GM12892 (cell line): ENCODE results near the gene SULF2.
A peak's percentile ranks its signal among the peaks of the same experiment; 100 is the strongest.

Source experiments
- DNase-seq: peaks from one replicate; pipeline ENCODE4 v3.0.0; 2011; ENCODE audit not compliant: insufficient read length
- FAIRE-seq: peaks from 2 replicates; lab custom pipeline; 2011; peaks lifted over from hg19 to GRCh38; lab: Jason Lieb, UNC
- POLR2A ChIP-seq: IDR thresholded peaks from 2 replicates; pipeline ENCODE4 v1.6.1; 2011; ENCODE audit warnings: low read depth, low read length, control low read depth
- POLR2AphosphoS5 ChIP-seq: IDR thresholded peaks from 2 replicates; pipeline ENCODE4 v1.6.1; 2011; ENCODE audit warnings: low read depth, low read length, control low read depth
- TAF1 ChIP-seq: IDR thresholded peaks from 2 replicates; pipeline ENCODE4 v1.6.1; 2011; ENCODE audit warnings: low read depth, mild to moderate bottlenecking, control low read depth, low read length, borderline replicate concordance

The SULF2 gene

DNA sequence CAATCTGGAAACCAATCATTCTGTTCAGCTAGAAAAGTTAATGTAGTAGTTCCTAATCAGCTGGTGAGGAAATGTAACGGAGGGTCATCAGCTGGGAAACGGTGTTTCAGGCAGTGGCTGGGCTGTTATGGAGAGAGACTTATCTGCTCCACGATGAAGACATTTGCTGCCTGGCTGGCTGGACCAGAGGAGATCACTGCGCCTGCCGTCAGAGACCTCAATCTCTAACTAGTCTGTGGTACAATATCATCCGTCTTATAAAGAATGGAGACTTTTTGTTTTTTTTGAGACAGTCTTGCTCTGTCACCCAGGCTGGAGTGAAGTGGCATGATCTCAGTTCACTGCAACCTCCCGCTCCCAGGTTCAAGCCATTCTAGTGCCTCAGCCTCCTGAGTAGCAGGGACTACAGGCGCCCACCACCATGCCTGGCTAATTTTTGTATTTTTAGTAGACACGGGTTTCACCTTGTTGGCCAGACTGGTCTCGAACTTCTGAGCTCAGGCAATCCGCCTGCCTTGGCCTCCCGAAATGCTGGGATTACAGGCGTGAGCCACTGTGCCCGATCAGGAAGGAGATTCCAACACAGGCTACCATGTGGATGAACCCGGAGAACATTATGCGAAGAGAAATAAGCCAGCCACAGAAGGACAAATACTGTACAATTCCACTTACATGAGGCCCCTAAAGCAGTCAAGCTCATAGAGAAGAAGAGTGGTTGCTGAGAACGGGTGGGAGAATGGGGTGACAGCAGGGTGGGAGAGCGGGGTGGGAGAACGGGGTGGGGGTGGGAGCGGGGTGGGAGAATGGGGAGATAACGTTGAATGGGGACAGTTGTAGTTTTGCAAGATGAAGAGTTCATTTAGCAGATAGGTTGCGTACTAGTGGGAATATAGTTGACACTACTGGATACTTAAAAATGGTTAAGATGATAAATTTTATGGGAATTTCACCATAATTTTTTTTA lies 115.1 kb downstream of the SULF2 start:
- TF ChIP-seq POLR2AphosphoS5 (no peak), POLR2A (no peak), TAF1 (no peak)
- no peak for FAIRE-seq
- no peak for DNase-seq

- DNase-seq = no peak
- no peak for FAIRE-seq
- TF ChIP-seq POLR2AphosphoS5 (0 out of 2 replicates have a peak, but pooled peaks have one; percentile 25), POLR2A (peak; percentile 42; the same call in 1 of the 2 replicates), TAF1 (no peak)
These were observed 115.8 kb downstream of the SULF2 start for GRCh38 chr20:47669489-47669888.

DNA sequence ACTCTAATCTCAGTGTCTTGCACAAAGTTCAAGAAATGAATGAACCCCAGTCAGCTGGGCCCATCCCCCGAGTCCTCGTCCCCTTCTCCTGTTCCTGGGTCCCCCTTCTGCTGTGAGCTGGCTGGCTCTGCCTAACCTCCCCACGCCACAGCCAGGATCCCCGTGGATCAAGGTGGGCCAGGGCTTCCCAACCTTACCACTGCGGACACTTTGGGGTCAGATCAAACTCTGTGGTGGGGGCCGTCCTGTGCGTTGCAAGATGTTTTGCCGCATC lies 116.2 kb downstream of the SULF2 start:
- FAIRE-seq (no peak), DNase-seq (no peak)
- no peak for TF ChIP-seq POLR2A
- no peak for TF ChIP-seq TAF1
- TF ChIP-seq POLR2AphosphoS5 = no peak

- no peak for FAIRE-seq
- DNase-seq = no peak
- TF ChIP-seq POLR2AphosphoS5 (peak; percentile 58), TAF1 (no peak)
These were observed 116.7 kb downstream of the SULF2 start for GRCh38 chr20:47668313-47669151.

DNA sequence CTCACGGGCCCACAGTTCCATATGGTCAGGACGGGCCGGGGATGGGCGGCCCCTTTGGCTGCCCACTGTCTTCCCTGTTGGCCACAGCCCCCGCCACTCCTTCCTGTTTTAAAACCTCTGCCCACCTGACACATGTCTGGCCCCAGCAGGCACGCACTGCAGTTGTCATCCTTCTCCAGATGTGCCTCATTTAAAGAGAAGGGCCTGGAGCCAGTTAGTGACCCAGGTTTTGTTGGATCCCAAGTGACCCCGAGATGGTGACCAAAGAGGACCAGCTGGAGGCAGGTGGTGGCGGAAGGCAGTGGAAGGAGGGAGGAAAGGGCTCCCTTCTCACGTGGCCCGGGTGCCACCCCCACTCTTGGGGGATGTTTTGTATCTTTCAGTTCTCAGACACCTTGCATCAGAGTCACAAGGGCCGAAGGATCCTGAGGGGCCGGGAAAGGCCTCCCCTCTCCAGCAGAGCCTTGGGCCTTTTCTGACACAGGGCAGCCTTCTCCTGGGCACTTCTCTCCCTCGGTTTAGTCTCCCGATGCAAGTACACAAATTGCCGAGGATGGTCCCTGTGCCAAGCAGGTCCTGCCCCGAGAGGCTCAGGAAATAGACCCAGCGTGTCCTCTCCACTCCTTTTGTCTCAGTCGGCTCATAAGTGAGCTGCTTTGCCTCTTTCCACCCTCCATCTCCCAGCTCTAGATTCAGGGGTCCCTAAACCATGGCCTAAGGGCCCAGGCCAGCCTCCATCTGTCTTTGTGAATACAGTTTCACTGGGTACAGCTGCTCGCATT lies 117.6 kb downstream of the SULF2 start:
- DNase-seq = no peak
- no peak for TF ChIP-seq TAF1
- peak; percentile 22; the same call in 1 of the 2 replicates for TF ChIP-seq POLR2AphosphoS5
- peak; percentile 39; the same call in 1 of the 2 replicates for TF ChIP-seq POLR2A
- FAIRE-seq = no peak

- TF ChIP-seq POLR2AphosphoS5 = no peak
- TF ChIP-seq TAF1 = no peak
- TF ChIP-seq POLR2A = no peak
- FAIRE-seq (no peak), DNase-seq (no peak)
These were observed 118.2 kb downstream of the SULF2 start for GRCh38 chr20:47667086-47667485.

- TF ChIP-seq TAF1 = no peak
- TF ChIP-seq POLR2AphosphoS5 = peak; percentile 20; the same call in 1 of the 2 replicates
- no peak for TF ChIP-seq POLR2A
- FAIRE-seq = no peak
- DNase-seq = no peak
These were observed 119.0 kb downstream of the SULF2 start for GRCh38 chr20:47666304-47666703.

DNA sequence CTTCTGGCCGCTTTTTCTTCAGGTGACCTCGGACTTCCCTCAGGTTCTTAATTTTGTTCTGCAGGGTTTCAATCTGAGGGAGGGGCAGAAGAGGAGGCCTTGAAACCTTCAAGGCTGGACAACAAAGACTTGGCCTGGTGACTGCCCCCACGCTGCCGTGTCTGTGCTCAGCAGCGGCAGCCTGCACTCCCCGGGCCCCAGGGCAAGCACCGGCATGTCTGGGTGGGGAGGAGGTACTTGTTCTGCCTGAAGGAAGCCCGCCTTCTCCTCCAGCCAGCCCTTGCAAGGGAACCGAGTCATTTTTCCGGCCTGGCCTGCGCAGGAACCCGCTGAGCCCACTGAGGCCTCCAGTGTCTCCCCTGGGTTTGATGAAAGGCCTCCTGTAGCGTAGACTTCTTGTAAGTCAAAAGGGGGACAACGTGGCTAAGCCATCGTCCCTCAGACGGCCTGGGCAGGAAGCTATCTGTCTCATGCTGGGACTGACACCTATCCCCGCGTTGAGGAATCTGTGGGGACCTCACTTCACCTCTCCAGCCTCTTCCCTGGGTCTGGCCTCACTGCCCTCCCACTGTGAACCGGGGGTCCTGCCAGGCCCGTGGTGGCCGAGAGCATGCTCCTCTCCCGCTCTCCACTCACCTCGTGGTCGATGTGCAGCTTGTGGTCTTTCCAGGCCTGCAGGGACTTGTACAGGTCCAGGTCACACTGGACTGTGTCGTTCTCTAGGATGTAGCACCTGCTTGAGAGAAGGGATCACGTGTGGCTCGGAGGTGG lies 119.9 kb downstream of the SULF2 start:
- TF ChIP-seq POLR2AphosphoS5 (no peak), TAF1 (no peak), POLR2A (no peak; the same call in 1 of the 2 replicates)
- DNase-seq (no peak), FAIRE-seq (no peak)

DNA sequence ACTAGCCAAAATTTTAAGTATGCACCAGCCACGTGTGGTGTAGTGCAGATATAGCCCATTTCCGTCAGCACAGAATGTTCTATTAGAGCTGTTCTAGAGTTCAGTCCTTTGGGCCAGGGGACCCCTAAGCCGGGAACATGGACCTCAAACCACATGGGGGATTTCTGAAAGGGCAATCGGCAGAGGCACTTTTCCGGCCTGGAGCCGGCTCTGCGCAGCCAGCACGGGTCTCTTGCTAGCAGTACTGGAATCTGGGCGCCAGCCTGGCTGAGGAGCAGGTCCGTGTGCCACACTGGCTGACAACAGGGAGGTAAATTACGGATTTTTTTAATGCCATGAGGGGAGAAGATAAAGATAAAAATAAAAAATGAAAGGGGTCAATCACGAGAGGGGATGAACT lies 120.5 kb downstream of the SULF2 start:
- FAIRE-seq (no peak), DNase-seq (no peak)
- TF ChIP-seq TAF1 (no peak), POLR2AphosphoS5 (no peak)

GRCh38 chr20:47664068-47664437 lies 121.2 kb downstream of the SULF2 start:
- FAIRE-seq = no peak
- DNase-seq = no peak
- TF ChIP-seq POLR2AphosphoS5 = 0 out of 2 replicates have a peak, but pooled peaks have one; percentile 31
- TF ChIP-seq POLR2A = no peak

DNA sequence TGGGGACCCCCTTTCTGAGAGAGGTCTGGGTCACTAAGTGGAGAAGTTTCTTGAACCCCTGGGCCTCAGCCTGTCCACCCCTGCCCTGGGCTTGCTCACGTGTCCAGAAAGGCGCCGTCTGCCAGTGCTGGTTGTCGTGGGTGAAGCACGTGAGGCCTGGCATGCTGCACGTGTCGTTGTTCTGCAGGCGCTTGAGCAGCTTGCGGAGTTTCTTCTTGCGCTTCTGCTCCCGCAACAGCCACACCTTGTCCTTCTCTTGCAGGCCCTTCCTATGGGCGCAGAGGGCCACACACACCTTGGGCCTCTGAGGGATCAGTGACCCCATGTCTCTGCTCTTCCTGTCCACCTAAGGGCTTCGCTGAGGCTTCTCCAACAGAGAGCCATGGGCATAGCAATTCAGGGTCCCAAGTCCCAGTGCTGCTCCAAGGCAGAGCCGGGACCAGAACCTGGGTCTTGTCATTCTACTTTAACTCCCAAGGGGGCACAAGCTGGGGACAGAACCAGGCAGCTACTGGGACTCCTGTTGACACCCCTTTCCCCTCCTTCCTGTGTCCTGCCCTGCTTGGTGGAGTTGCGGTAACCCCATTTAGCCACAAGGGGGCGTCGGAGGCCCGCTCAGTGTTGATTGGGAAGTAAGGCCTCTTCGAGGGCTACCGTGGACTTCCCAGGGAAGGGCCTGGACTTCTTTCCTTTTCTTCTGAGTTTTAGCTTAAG lies 121.8 kb downstream of the SULF2 start:
- FAIRE-seq (peak; percentile 27), DNase-seq (peak; percentile 76)
- peak; percentile 43 for TF ChIP-seq POLR2AphosphoS5
- no peak; the same call in 1 of the 2 replicates for TF ChIP-seq POLR2A
